ENCODE results near the gene ISYNA1. TPM values are rescaled to one million over a fixed set of nuclear protein-coding genes. Genes with fewer than 3 reads are reported as not detected.

ISYNA1 gene
- total and polyA plus RNA-seq, 7 donors = 6.3 to 17.0 (median 9.8) TPM

DNA sequence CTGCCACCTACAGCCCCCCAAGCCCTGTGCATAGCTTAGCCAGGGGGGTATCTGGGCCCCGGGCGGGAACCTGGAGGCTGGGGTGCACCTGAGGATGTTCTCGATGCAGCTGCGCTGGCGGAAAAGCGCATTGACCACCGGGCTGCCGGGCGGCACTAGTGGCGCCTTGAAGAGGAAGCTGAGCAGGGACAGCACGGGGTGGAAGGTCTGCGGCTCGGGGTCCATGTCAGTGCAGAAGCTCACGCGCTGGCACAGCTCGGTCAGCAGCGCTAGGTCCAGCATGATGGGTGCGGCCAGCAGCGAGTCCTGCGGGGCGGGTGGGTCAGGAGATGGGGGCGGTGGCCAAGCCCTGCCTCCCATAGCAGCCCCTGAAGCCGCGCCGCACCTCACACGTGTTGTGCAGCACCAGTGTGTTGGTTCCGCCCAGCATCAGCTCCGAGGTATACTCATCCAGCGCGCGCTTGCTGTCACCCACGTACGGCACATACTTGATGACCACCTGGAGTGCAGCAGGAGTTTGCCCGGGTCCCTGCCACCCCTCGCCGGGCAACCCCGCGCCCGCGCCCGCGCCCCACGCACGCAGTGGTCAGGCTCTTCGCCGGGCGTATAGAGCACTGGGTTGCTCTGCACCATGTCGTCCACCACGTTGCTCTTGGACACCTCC, 2.6 kb downstream of the ISYNA1 start:
- H3K27ac ChIP-seq = no peak overlapping the region
- no peak overlapping the region for H3K4me3 ChIP-seq
- H3K36me3 ChIP-seq (ENCODE audit: insufficient read depth in 1 of 2, low read depth in 1 of 2) = no peaks in the 10 kb centered on the region
- WGBS, 3 donors = 93 to 95% (median 94%) methylated on average over 48 to 49 of the region's 49 CpGs
- DNase-seq (peak in 1 of 2 donors; percentile 56), ATAC-seq (no peak)
- TF ChIP-seq, protein P1, sequence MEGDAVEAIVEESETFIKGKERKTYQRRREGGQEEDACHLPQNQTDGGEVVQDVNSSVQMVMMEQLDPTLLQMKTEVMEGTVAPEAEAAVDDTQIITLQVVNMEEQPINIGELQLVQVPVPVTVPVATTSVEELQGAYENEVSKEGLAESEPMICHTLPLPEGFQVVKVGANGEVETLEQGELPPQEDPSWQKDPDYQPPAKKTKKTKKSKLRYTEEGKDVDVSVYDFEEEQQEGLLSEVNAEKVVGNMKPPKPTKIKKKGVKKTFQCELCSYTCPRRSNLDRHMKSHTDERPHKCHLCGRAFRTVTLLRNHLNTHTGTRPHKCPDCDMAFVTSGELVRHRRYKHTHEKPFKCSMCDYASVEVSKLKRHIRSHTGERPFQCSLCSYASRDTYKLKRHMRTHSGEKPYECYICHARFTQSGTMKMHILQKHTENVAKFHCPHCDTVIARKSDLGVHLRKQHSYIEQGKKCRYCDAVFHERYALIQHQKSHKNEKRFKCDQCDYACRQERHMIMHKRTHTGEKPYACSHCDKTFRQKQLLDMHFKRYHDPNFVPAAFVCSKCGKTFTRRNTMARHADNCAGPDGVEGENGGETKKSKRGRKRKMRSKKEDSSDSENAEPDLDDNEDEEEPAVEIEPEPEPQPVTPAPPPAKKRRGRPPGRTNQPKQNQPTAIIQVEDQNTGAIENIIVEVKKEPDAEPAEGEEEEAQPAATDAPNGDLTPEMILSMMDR (IDR thresholded peaks at IDR 0.05) = no peak
- no peaks in the 10 kb centered on the region for H3K9me3 ChIP-seq
- intact Hi-C loops (cut with DNase I) = no loop called here
- peaks cover 18% of the 10 kb centered on the region for H3K4me1 ChIP-seq
- peaks cover 0 to 13% (median 1%) of the 10 kb centered on the region in 3 donors for H3K27me3 ChIP-seq (ENCODE audit: insufficient read depth in 3 of 3, low read length in 2 of 3)

DNA sequence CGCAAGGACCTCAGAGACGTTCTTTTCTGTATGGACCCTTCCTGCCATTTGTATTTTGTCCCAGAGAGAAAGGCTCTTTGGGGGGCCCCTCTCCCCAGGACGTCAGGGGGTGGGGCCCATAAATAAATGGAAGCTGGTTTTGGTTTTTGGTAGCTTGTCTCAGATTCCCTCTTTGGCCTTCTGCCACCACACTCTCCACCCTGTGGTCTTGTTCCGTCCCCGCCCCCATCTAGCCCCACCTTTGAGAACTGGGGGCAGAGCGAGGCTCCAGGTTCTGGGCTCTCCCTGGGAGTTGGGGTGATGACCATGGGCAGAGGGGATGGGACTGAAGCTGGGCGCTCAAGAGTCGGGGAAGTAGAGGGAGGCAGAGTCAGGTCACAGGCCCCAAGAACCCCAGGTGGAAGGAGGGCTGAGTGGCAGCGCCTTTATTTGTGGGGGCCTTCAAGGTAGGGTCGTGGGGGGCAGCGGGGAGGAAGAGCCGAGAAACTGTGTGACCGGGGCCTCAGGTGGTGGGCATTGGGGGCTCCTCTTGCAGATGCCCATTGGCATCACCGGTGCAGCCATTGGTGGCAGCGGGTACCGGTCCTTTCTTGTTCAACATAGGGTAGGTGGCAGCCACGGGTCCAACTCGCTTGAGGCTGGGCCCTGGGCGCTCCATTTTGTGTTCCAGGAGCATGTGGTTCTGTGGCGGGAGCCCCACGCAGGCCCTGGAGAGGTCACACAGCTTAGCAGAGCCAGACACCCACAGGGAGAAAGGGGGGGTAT, 3.3 kb downstream of the ISYNA1 start:
- intact Hi-C loops (cut with DNase I) = no loop called here
- Histone ChIP-seq H3K4me3 (no peak overlapping the region), H3K9me3 (no peaks in the 10 kb centered on the region), H3K4me1 (peaks cover 18% of the 10 kb centered on the region), H3K27me3 (ENCODE audit: insufficient read depth in 3 of 3, low read length in 2 of 3) (peaks cover 0 to 11% (median 1%) of the 10 kb centered on the region in 3 donors), H3K27ac (no peak overlapping the region), H3K36me3 (ENCODE audit: insufficient read depth in 1 of 2, low read depth in 1 of 2) (no peaks in the 10 kb centered on the region)
- DNase-seq (no peak), ATAC-seq (no peak)
- TF ChIP-seq, protein P1 (IDR thresholded peaks at IDR 0.05) = no peak
- WGBS, 3 donors = 86 to 93% (median 93%) methylated on average over 19 to 21 of the region's 21 CpGs

DNA sequence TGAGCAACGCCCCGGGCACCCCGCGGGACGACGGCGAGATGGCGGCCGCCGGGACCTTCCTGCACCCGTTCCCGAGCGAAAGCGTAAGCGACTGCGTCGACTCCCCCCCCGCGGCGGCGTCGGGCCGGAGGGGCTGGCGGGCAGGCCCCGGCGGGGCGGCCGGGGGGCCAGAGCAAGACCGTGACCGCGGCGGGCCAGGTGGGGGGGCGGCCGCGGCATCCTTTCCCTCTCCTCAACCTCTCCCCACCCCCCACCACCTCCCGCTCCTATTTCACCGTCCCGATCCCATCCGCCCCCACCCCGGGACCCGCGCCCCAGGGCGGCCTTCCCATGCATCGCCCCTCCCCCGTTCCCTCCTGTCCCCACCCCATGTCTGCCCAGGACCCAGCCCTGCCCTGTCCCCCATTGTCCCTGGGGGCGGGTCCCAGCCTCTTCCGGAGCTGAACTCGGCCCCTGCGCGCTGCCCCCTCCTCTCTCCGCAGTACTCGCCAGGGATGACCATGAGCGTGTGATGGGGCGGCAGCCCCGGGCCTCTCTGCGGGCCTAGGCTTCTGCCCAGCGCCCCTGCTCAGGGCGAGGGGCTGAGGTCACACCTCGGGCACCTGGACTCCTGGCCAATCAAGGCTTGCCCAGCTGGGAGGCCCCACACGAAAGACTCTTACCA, 4.1 kb downstream of the ISYNA1 start:
- no peaks in the 10 kb centered on the region for H3K36me3 ChIP-seq (ENCODE audit: insufficient read depth in 1 of 2, low read depth in 1 of 2)
- peaks cover 23% of the 10 kb centered on the region for H3K4me1 ChIP-seq
- TF ChIP-seq, protein P1 (IDR thresholded peaks at IDR 0.05) = no peak
- DNase-seq (peak in 1 of 2 donors; percentile 60), ATAC-seq (no peak)
- no peak overlapping the region for H3K27ac ChIP-seq
- 14 to 52% (median 22%) methylated on average over 15 to 60 of the region's 60 CpGs for WGBS, 3 donors
- H3K9me3 ChIP-seq = no peaks in the 10 kb centered on the region
- intact Hi-C loops (cut with DNase I) = no loop called here
- peaks cover 0 to 5% (median 1%) of the 10 kb centered on the region in 3 donors for H3K27me3 ChIP-seq (ENCODE audit: insufficient read depth in 3 of 3, low read length in 2 of 3)
- peak overlapping the region; percentile 52 for H3K4me3 ChIP-seq

DNA sequence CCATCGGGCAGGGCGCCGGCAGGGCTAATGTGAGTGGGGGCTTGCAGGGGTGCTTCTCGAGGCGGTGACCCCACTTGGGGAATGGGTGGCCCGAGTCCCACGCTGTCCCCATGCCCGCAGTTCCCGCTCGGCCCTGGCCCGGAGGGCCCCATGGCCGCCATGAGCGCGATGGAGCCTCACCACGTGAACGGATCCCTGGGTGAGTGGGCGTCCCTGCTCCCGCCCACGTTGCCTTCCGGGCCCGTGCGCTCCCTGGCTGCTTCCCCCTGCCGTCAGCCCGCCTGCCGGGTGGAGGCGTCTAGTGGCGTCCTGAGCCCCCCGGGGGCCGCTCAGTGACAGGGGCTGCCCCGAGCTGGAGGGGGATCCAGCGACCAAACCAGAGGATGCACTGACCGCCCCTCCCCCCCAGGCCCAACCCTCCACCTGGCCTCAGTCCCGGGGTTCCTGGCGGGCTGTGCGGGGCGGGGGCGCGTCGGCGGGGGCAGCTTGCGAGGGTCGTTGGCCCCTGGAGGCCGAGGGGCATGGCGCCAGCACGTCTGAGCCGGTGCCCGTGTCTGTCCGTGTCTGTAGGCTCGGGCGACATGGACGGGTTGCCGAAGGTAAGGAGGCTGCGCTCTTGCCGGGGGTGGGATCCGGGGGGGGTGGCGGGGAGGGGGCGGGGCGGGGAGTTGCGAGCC, 4.8 kb downstream of the ISYNA1 start:
- H3K36me3 ChIP-seq (ENCODE audit: insufficient read depth in 1 of 2, low read depth in 1 of 2) = peaks cover 0 to 1% of the 10 kb centered on the region in 2 donors
- WGBS, 3 donors = 19 to 31% (median 24%) methylated on average over 41 to 58 of the region's 59 CpGs
- no peaks in the 10 kb centered on the region for H3K9me3 ChIP-seq
- DNase-seq (peak in 1 of 2 donors; percentile 65), ATAC-seq (no peak)
- H3K4me1 ChIP-seq = peaks cover 21% of the 10 kb centered on the region
- H3K4me3 ChIP-seq = peak overlapping the region; percentile 52
- H3K27me3 ChIP-seq (ENCODE audit: insufficient read depth in 3 of 3, low read length in 2 of 3) = peaks cover 0 to 5% (median 0%) of the 10 kb centered on the region in 3 donors
- intact Hi-C loops (cut with DNase I) = no loop called here
- TF ChIP-seq, protein P1 (IDR thresholded peaks at IDR 0.05) = no peak
- no peak overlapping the region for H3K27ac ChIP-seq
